ENCODE data around the gene PMPCB. TPM values are rescaled to one million over a fixed set of nuclear protein-coding genes. Genes with fewer than 3 reads are reported as not detected.

PMPCB gene
- total RNA-seq, 1 donor from 2014 or later, result 39.3 TPM

GRCh38 chr7:103325744-103326143 lies 28.5 kb downstream of the PMPCB start:
- no peak for DNase-seq (ENCODE audit: extremely low read depth, low read depth, low spot score)

DNA sequence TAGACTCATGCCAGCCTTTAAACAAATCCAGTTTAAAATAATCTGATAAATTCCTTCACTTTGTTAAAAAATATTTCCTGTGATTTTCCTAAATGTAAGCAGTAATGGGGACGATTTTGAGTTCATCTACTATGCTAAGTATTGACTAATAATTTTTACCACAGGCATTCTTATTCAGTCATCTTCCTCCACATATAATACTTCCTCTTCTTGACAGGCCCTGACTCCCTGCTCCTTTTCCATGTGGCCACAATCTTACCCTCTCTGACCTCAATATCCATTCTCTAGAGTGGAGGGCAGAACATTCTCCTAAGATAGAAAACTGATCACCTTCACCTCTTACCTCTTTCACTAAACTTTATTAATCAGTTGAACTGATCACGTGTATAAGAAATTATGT lies 39.5 kb downstream of the PMPCB start:
- no peak for DNase-seq (ENCODE audit: extremely low read depth, low read depth, low spot score)

- no peak for DNase-seq (ENCODE audit: extremely low read depth, low read depth, low spot score)
Measured at GRCh38 chr7:103338864-103339263, 41.6 kb downstream of the PMPCB start.

GRCh38 chr7:103341466-103341865 lies 44.2 kb downstream of the PMPCB start:
- DNase-seq (ENCODE audit: extremely low read depth, low read depth, low spot score), result no peak

DNA sequence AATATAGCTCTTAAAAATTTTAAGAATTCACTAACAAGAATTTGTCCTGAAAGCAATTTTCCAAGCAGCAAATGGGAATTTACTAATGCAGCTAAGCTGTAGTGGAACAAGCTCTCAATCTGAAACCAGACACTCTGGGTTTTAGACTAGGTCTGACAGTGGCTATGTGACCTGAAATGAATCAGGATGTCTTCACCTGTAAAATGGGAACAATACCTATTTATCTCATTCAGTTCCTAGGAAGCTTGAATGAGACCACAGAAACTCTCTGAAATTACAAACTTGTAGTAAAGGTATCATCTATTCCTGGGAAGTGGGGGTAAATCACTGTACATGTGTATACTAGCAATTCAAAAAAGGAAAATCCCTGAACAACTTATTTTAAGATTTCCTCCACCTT lies 46.1 kb downstream of the PMPCB start:
- no peak for DNase-seq (ENCODE audit: extremely low read depth, low read depth, low spot score)

GRCh38 chr7:103343758-103344452 lies 46.7 kb downstream of the PMPCB start:
- DNase-seq (ENCODE audit: extremely low read depth, low read depth, low spot score), result no peak

DNA sequence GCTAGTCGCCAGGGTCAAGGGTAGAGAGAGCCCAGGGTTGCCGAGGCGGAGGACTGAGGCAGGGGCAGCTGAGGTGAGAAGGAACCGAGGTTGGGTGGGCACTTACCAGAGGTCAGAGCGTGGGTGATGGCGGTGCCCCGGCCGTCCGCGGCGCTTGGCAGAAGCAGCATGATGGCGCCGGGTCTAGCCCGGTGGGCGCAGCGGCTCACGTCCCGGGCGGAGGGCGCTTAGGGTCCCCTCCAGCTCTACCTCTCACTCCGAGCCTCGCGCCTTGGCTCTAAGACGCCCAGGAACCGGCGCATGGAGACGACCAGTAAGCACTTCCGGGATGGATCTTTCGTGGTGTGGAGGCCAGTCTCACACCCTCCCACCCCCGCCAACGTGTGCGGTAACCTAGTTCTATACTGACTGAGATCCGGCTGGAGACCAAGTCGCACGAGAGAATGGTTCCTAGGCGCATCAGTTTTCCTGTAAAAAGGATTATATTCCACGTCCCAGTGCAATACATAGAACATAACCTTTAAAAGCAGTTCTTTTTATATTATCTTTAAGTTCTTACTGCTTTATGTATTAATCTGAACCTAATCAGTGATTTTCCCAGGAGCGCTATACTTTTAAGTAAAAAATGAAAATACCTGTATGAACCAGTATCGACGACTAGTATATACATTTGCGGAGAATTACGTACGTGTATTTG lies 47.4 kb downstream of the PMPCB start, which contains the start of gene DNAJC2:
Gene DNAJC2 (minus strand): TSS at position 315 of the 697 bp plus-strand sequence. CDS start 145 bp downstream, at position 170.
- DNase-seq (ENCODE audit: extremely low read depth, low read depth, low spot score), result peak; percentile 77

GRCh38 chr7:103346396-103346795 lies 49.2 kb downstream of the PMPCB start:
- DNase-seq (ENCODE audit: extremely low read depth, low read depth, low spot score), result no peak

- DNase-seq (ENCODE audit: extremely low read depth, low read depth, low spot score), result peak; percentile 65
Measured at GRCh38 chr7:103347507-103348267, 50.5 kb downstream of the PMPCB start, which contains the start of gene PSMC2. TSS of gene PSMC2 (plus strand) at chr7:103347643. CDS start at chr7:103347712, 69 bp downstream.

GRCh38 chr7:103348452-103348851 lies 51.2 kb downstream of the PMPCB start:
- DNase-seq (ENCODE audit: extremely low read depth, low read depth, low spot score), result no peak

DNA sequence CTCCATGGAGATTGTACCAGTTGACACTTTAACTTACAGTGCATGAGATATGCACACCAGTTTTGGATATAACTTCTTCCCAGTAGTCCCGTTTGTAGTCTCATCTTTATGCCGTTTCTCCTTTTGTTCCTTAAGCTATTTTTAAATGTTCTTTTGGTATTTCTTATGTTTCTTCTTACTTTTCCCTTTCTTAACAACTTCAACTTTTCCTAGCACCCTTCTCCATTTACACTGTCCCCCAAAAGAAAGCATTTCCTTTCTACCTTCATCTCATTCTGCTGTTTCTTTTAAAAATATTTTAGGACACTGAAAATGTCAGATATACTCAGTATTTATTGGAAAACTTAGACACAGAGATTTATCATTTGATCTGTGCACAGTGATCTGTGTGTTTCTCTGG lies 51.7 kb downstream of the PMPCB start:
- DNase-seq (ENCODE audit: extremely low read depth, low read depth, low spot score), result no peak

DNA sequence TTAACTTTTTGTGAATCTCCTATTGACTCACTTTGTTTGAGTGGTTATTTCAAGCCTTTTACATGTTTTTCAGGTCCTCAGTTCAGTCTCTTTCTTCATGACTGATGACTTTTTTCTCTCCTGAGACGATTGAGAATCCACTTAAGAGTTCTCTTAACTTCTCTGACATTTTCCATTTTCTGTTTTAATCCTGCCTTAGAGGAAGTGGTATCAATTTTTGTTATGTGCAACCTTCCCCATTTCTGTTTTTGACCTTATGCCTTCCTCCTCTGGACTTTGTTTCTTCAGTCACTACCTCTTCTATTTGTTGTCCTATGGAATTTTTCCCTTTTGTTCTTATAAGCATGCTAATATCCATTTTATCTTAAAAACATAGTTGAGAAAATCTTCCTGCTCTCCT lies 52.6 kb downstream of the PMPCB start:
- no peak for DNase-seq (ENCODE audit: extremely low read depth, low read depth, low spot score)

Other genes starting within 250 kb of the PMPCB start
- gene FBXL13, start 222.6 kb upstream of the PMPCB start, total RNA-seq, result 0.39 and 2.2 TPM in 2 replicates
- gene ARMC10, start 222.3 kb upstream of the PMPCB start, total RNA-seq, result 22.1 and 28.6 TPM in 2 replicates
- gene NAPEPLD, start 148.3 kb upstream of the PMPCB start, total RNA-seq, result 3.3 and 4.7 TPM in 2 replicates
- gene DNAJC2, start 47.3 kb downstream of the PMPCB start, total RNA-seq, result 12.0 and 20.0 TPM in 2 replicates
- gene PSMC2, start 50.2 kb downstream of the PMPCB start, total RNA-seq, result 152 and 153 TPM in 2 replicates
- not detected in 2 replicates for gene SLC26A5, start 148.8 kb downstream of the PMPCB start, total RNA-seq